ENCODE results near the gene RNGTT.
A peak's percentile ranks its signal among the peaks of the same experiment; 100 is the strongest.
"Not testable (repeated sequence)": the region's sequence is repeated elsewhere in the genome, so short reads cannot be mapped to it uniquely, and the experiment has no call there.

Gene RNGTT

GRCh38 chr6:88864359-88865054 lies 98.9 kb downstream of the RNGTT start:
- ATAC-seq, result peak; percentile 31 to 42

- ATAC-seq, result no peak
These were observed 103.1 kb downstream of the RNGTT start for GRCh38 chr6:88860310-88860709.

- no peak for ATAC-seq
These were observed 105.0 kb downstream of the RNGTT start for GRCh38 chr6:88858455-88858854.

- ATAC-seq, result no peak
These were observed 106.9 kb downstream of the RNGTT start for GRCh38 chr6:88856566-88856965.

- ATAC-seq, result no peak
These were observed 107.8 kb downstream of the RNGTT start for GRCh38 chr6:88855541-88856147.

- no peak for ATAC-seq
These were observed 110.6 kb downstream of the RNGTT start for GRCh38 chr6:88852775-88853174.

- no peak for ATAC-seq
These were observed 111.4 kb downstream of the RNGTT start for GRCh38 chr6:88852000-88852399.

GRCh38 chr6:88848870-88849269 lies 114.5 kb downstream of the RNGTT start:
- ATAC-seq, result no peak

- ATAC-seq, result no peak
These were observed 120.4 kb downstream of the RNGTT start for GRCh38 chr6:88843040-88843439.

- ATAC-seq, result no peak
These were observed 121.1 kb downstream of the RNGTT start for GRCh38 chr6:88842320-88842719.

GRCh38 chr6:88840796-88841539 lies 122.5 kb downstream of the RNGTT start:
- no peak for ATAC-seq

- ATAC-seq, result no peak
These were observed 123.1 kb downstream of the RNGTT start for GRCh38 chr6:88840289-88840688.

- ATAC-seq, result no peak
These were observed 124.1 kb downstream of the RNGTT start for GRCh38 chr6:88839280-88839679.

GRCh38 chr6:88835210-88835609 lies 128.2 kb downstream of the RNGTT start:
- no peak for ATAC-seq

GRCh38 chr6:88833071-88833470 lies 130.3 kb downstream of the RNGTT start:
- not testable (repeated sequence) for ATAC-seq

GRCh38 chr6:88827599-88827998 lies 135.8 kb downstream of the RNGTT start:
- not testable (repeated sequence) for ATAC-seq

- no peak for ATAC-seq
These were observed 137.6 kb downstream of the RNGTT start for GRCh38 chr6:88825856-88826255.

- ATAC-seq, result no peak
These were observed 139.4 kb downstream of the RNGTT start for GRCh38 chr6:88823998-88824397.

GRCh38 chr6:88815491-88815890 lies 147.9 kb downstream of the RNGTT start:
- no peak for ATAC-seq

GRCh38 chr6:88814909-88815308 lies 148.5 kb downstream of the RNGTT start:
- ATAC-seq, result no peak

GRCh38 chr6:88813045-88813444 lies 150.4 kb downstream of the RNGTT start:
- ATAC-seq, result no peak

GRCh38 chr6:88810701-88811100 lies 152.7 kb downstream of the RNGTT start:
- no peak for ATAC-seq

- ATAC-seq, result no peak
These were observed 153.3 kb downstream of the RNGTT start for GRCh38 chr6:88810089-88810488.

GRCh38 chr6:88808381-88808780 lies 155.0 kb downstream of the RNGTT start:
- no peak for ATAC-seq

Measured in activated CD4-positive, CD25-positive, alpha-beta regulatory T cell treated with anti-CD3 and anti-CD28 coated beads, Interleukin-2, amount 50 U/mL, for 24 hours (primary cell).